Adrenal gland (tissue), 12 donors: ENCODE results near the gene CMTM5. TPM values are rescaled to one million over a fixed set of nuclear protein-coding genes. Genes with fewer than 3 reads are reported as not detected.

Experiments
- DNase-seq, 7 donors: peaks; one replicate each; pipeline ENCODE4 v3.0.0-alpha.2; 2019 to 2020
- H3K27ac ChIP-seq, 5 donors: fragments of 200-600 bp; sonication (generic) in 4 of 5; 1 replicate in 3 of 5; 2 replicates in 2 of 5; pipeline versions ENCODE4 v1.5.1 to v1.8.0; 2016 to 2020; ENCODE audit warnings: mild to moderate bottlenecking in 1 of 5
- H3K27me3 ChIP-seq: fragments of 200-600 bp; 2 replicates; pipeline ENCODE4 v1.8.0; 2021
- H3K36me3 ChIP-seq, 2 donors: fragments of 200-600 bp; replicated peaks in 1 of 2; 1 replicate in 1 of 2; 2 replicates in 1 of 2; pipeline versions ENCODE4 v1.5.1 to v1.8.0; 2018 to 2022
- H3K4me1 ChIP-seq, 2 donors: fragments of 200-600 bp; replicated peaks in 1 of 2; 1 replicate in 1 of 2; 2 replicates in 1 of 2; pipeline versions ENCODE4 v1.5.1 to v1.8.0; 2018 to 2021
- H3K4me3 ChIP-seq, 4 donors: fragments of 200-600 bp; sonication (generic) in 3 of 4; one replicate each; pipeline ENCODE4 v1.5.1; 2016 to 2018
- H3K9me3 ChIP-seq, 3 donors: fragments of 200-600 bp; sonication (generic) in 1 of 3; replicated peaks in 1 of 3; 1 replicate in 2 of 3; 2 replicates in 1 of 3; pipeline versions ENCODE4 v1.5.1 to v1.8.0; 2016 to 2021
- POLR2A ChIP-seq, 2 donors: fragments of 450-650 bp; IDR thresholded peaks; one replicate each; pipeline ENCODE4 v1.6.1; 2017; ENCODE audit warnings: antibody characterized with exemption in 2 of 2, mild to moderate bottlenecking in 2 of 2, moderate library complexity in 1 of 2
- WGBS, 4 donors: extraction: QIAGEN DNeasy Blood & Tissue Kit in 2 of 4; methylation state at CpG; one replicate each; pipeline versions ENCODE4 v1.1.5 to v1.1.7; 2013 to 2017; 5-methylcytosine and 5-hydroxymethylcytosine counted together
- intact Hi-C, 2 donors: fragments of 100-400 bp; cut with DNase I; formaldehyde crosslinking; loops; one replicate each; pipeline versions ENCODE4 v1.14.1 to v1.15.0; 2022 to 2023
- polyA plus RNA-seq, 3 donors: library from polyadenylated mRNA; stranded (reverse); fragments of 200-250 nt in 2 of 3; fragments of 350-450 nt in 1 of 3; fragmentation: Illumina TruSeq in 1 of 3; extraction: RNeasy Lipid Tissue Mini Kit (QIAGEN cat#74804) in 1 of 3; gene quantifications; one replicate each; pipeline ENCODE4 v1.2.3, GENCODE V29; 2013 to 2014
- total RNA-seq, 9 donors: library from RNA; depleted of rRNA in 4 of 9; stranded (reverse); fragments of >200 nt in 4 of 9; fragments of 120-200 nt in 1 of 9; fragmentation: NEBNext Ultra II Directional in 1 of 9; extraction: Animal tissue kit (Norgen Biotek cat#: 25700) in 1 of 9; gene quantifications; one replicate each; pipeline versions ENCODE4 v1.1.0 to v1.2.4, GENCODE V29; 2013 to 2023
- TF ChIP-seq, protein P1 (sequence below), 6 experiments: fragments of 450-650 bp in 4 of 6; fragments of 200-600 bp in 2 of 6; sonication (generic) in 1 of 6; IDR thresholded peaks; 1 replicate in 5 of 6; 2 replicates in 1 of 6; pipeline versions ENCODE4 v1.5.1 to v1.8.0; 2016 to 2021; ENCODE audit warnings: antibody characterized with exemption in 6 of 6, mild to moderate bottlenecking in 2 of 6, moderate library complexity in 1 of 6
- donor health status: healthy with polysubstance abuse.
- donor health status: Bipolar disorder and iron deficiency.
- donor health status: DM: yes; HTN: yes; CAD: no.
- donor health status: DM: no; HTN: no; CAD: no.
- donor health status: DM: no; HTN: no; CAD: no.
- donor health status: DM: yes; HTN: yes; CAD: no.

CMTM5 gene
- total and polyA plus RNA-seq, 12 donors: 0.34 to 2.6 (median 0.89) TPM; not detected in 5

DNA sequence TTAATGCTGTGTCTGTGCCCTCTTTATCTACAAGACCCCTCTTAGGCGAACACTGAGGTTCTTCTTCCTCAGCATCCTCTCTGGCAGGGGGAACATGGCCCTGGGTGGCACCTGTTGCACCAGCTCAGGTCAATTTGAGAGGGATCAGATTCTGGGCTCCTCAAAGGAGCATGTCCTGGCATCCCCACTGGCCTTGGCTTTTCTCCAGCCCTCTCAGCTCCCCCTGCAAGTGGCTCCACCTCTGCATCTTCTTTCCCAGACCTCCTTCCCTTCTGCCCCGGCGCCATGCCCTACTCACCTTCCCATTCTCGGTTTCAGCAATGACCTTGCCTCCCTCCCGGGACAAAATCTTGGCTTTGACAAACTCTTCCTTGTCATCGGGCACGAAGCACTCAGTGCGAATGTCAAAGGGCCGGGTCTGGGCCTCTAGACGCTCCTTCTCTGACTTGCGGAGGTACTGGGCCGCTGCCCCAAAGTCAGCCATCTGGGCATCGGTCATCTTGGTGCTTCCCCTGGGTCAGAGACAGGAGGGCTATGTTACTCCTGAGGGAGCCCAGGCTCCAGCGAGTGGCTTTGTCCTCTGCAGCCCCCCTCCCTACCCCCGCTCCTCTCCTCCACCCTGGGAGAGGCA lies 30.0 kb downstream of the CMTM5 start:
- Histone ChIP-seq H3K27me3 (no peaks in the 10 kb centered on the region), H3K4me1 (no peaks in the 10 kb centered on the region), H3K4me3 (no peak overlapping the region), H3K9me3 (no peaks in the 10 kb centered on the region), H3K36me3 (no peaks in the 10 kb centered on the region), H3K27ac (no peak overlapping the region)
- TF ChIP-seq, protein P1, sequence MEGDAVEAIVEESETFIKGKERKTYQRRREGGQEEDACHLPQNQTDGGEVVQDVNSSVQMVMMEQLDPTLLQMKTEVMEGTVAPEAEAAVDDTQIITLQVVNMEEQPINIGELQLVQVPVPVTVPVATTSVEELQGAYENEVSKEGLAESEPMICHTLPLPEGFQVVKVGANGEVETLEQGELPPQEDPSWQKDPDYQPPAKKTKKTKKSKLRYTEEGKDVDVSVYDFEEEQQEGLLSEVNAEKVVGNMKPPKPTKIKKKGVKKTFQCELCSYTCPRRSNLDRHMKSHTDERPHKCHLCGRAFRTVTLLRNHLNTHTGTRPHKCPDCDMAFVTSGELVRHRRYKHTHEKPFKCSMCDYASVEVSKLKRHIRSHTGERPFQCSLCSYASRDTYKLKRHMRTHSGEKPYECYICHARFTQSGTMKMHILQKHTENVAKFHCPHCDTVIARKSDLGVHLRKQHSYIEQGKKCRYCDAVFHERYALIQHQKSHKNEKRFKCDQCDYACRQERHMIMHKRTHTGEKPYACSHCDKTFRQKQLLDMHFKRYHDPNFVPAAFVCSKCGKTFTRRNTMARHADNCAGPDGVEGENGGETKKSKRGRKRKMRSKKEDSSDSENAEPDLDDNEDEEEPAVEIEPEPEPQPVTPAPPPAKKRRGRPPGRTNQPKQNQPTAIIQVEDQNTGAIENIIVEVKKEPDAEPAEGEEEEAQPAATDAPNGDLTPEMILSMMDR (IDR thresholded peaks at IDR 0.05): no peak
- no peak for TF ChIP-seq POLR2A (IDR thresholded peaks at IDR 0.05)
- intact Hi-C loops: no loop called here
- DNase-seq: no peak
- WGBS, 4 donors: 72 to 84% (median 80%) methylated on average over 13 to 15 of the region's 15 CpGs

DNA sequence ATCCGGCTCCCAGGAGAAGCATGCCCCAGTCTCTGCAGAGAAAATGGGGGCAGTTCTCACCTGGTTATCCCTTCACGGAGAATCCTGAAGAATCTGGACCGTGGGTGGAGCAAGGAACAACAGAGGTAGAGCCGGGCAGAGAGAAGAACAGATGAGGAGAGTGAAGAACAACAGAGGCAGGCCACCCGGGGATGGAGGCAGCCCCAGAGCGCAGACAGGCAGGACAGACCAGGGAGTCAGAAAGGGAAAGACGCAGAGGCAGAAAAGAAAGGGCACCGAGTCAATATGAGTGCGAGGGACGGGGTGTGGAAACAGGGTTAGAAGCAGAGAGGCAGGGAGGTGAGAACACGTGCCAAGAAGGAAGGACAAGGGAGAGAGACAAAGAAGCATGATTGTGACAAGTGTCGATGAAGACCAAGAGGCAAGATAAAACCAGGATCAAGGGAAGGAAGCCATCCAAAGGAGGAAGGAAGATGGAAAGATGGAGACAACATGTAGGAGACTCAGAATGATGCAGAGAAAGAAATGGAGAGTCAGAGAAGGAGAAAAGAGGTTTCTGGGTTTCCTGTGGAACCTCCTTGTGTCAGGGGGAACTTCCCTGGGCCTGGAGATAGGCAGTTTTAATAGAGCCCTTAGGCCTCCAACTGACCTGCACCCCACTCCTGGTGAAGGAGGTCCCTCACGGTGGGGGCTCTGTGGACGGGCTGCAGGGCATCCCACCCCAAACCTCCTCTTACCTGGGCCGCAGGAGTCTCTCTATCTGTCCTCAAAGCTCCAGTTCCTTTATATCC lies 30.9 kb downstream of the CMTM5 start, which contains the start of gene MYH6:
Gene MYH6, minus strand, starts transcription at position 758 of the 791 bp plus-strand sequence. CDS start 1,050 bp downstream, outside the sequence.
- no peak for DNase-seq
- Histone ChIP-seq H3K9me3 (no peaks in the 10 kb centered on the region), H3K36me3 (no peaks in the 10 kb centered on the region), H3K27me3 (no peaks in the 10 kb centered on the region), H3K4me1 (no peaks in the 10 kb centered on the region), H3K27ac (no peak within 1 kb of the TSS), H3K4me3 (no peak within 1 kb of the TSS)
- TF ChIP-seq, protein P1 (IDR thresholded peaks at IDR 0.05): no peak
- no peak for TF ChIP-seq POLR2A (IDR thresholded peaks at IDR 0.05)
- intact Hi-C loops: no loop called here
- 77 to 83% (median 81%) methylated on average over 15 of the region's 15 CpGs for WGBS, 4 donors

DNA sequence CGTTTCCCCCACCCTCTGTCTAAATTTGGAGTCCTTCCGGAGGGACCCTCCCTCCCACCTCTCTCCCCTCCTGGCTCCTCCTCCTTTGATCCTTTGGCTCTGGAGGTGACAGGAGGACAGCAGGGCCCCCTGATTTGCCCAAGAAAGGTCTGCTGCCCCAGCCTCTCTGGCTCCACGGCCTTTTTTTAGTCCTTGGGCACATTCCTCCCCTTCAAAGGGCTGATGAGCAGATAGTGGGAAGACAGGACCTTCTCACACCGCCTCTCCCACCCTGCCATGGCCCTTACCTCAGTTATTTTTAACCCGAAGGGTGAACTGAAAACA lies 31.4 kb downstream of the CMTM5 start:
- no peaks in the 10 kb centered on the region for H3K4me1 ChIP-seq

DNA sequence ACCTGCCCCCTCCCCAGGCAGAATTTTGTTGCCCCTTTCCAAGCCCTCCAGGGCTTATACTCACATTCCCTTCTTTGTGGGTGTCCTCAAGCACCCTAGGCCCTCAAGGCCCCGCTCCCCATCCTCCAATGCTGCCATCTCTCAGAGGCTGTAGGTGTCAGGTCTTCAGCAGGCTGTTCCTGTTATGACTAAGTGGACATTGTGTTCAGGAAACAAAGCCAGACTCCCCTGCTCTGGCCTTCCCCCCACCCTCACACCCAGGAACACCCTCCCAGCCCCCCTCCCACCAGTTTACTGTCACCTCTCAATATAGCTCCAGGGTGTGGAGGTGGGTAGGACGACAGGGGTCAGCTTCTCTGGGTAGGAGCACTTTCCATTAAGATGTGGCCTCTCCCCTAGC lies 32.6 kb downstream of the CMTM5 start:
- intact Hi-C loops: no loop called here
- Histone ChIP-seq H3K4me3 (no peak overlapping the region), H3K27ac (no peak overlapping the region)

More for the DNA sequence above, 31.4 kb downstream of the CMTM5 start:
- H3K4me3 ChIP-seq: no peak overlapping the region
- no peaks in the 10 kb centered on the region for H3K36me3 ChIP-seq
- DNase-seq: no peak
- H3K27me3 ChIP-seq: no peaks in the 10 kb centered on the region
- no peaks in the 10 kb centered on the region for H3K9me3 ChIP-seq
- no peak overlapping the region for H3K27ac ChIP-seq
- no peak for TF ChIP-seq POLR2A (IDR thresholded peaks at IDR 0.05)
- TF ChIP-seq, protein P1 (IDR thresholded peaks at IDR 0.05): no peak
- intact Hi-C loops: no loop called here
- 55 to 65% (median 61%) methylated on average over 5 of the region's 5 CpGs for WGBS, 4 donors

More for the DNA sequence above, 32.6 kb downstream of the CMTM5 start:
- Histone ChIP-seq H3K4me1 (no peaks in the 10 kb centered on the region), H3K9me3 (no peaks in the 10 kb centered on the region), H3K27me3 (no peaks in the 10 kb centered on the region), H3K36me3 (no peaks in the 10 kb centered on the region)
- TF ChIP-seq POLR2A (IDR thresholded peaks at IDR 0.05): no peak
- TF ChIP-seq, protein P1 (IDR thresholded peaks at IDR 0.05): no peak
- 73 to 100% (median 85%) methylated on average over 1 to 2 of the region's 2 CpGs for WGBS, 4 donors
- no peak for DNase-seq
